ENCODE data around the gene ZNF277.
"Not testable (repeated sequence)": the region's sequence is repeated elsewhere in the genome, so short reads cannot be mapped to it uniquely, and the experiment has no call there.

Gene ZNF277

GRCh38 chr7:112298543-112299100 is 92.1 kb downstream of the ZNF277 start:
- DNase-seq, result no peak

DNA sequence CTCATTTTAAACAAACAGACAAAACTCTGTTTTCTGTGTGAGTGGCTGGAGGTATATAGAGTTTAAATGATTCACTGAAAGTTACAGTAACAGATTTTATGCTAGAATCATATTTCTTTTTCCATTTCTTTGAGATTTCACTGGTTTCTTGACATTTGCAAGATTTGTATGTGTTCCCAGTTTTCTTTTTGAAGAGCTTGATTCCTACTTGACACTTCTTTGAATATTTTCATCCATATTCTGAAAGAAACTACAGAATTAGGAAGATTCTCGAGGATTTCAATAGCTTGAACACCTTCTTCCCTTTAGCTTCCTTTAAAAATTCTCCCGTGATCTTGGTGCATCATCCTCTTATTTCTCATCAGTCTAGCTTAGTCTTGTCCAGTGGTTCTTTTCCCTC is 93.6 kb downstream of the ZNF277 start:
- no peak for DNase-seq

DNA sequence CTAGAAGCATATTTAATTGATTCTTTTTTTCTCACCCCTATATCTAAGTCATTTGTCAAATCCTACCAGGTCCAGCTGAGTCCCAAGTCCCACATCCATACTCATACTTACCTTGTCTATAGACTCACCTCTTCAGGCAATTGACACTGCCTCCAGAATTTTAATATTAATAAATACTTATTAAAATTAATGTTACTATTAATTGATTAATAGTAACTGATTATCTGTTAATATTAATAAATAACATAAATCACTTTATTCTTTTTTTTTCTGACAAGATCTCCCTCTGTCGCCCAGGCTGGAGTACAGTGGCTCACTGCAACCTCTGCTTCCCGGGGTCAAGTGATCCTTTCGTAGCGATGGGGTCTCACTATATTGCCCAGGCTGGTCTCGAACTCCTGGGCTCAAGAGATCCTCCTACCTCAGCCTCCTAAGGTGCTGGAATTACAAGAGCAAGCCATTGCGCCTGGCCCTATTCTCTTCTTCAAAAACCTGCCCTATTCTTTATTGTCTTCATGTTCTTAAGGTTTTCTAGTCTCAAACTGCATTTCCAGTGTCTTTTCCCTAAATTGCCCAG is 94.4 kb downstream of the ZNF277 start:
- no peak for DNase-seq

GRCh38 chr7:112302566-112302965 is 96.1 kb downstream of the ZNF277 start:
- DNase-seq, result no peak

DNA sequence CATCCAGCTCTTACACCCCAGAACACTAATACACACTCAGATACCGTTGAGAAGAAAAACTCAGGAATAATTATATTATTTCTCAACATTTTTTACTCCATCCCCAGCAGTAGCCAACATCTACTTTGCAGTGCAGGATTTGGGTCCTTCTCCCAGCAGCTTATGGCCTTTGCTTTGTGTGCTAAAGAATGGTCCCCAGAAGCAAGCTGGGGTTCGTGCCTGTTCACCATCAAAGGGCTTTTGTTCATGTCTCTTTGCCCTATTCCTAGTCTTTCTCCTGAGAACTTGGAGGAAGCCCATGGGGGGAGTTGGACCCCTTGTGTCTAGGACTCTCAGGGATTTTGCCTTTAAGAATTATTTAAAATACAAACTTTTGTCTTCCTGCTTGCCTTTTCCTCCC is 100.4 kb downstream of the ZNF277 start:
- DNase-seq, result no peak

GRCh38 chr7:112307506-112307905 is 101.0 kb downstream of the ZNF277 start:
- no peak for DNase-seq

- no peak for DNase-seq
Measured at GRCh38 chr7:112308974-112309373, 102.5 kb downstream of the ZNF277 start.

DNA sequence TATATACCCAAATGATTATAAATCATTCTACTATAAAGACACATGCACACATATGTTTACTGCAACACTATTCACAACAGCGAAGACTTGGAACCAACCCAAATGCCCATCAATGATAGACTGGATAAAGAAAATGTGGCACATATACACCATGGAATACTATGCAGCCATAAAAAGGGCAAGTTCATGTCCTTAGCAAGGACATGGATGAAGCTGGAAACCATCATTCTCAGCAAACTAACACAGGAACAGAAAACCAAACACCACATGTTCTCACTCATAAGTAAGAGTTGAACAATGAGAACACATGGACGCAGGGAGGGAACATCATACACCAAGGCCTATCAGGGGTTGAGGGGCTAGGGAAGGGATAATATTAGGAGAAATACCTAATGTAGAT is 110.3 kb downstream of the ZNF277 start:
- not testable (repeated sequence) for DNase-seq

DNA sequence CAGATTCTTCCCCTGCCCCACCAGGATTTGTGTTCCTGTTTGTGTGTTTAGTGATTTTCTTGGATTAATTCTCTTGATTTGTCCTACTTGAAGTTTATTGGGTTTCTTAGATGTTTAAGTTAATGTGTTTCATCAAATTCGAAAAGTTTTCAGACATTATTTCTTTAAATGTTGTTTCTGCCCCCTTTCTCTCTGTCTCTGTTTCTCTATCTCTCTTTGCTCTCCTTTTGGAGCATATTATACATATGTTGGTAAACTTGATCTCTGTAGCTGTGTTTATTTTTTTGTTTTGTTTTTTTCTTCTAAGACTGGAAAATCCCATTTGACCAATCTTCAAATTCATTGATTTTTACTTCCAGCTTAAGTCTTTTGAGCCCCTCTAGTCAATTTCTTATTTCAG is 115.6 kb downstream of the ZNF277 start:
- DNase-seq, result no peak

DNA sequence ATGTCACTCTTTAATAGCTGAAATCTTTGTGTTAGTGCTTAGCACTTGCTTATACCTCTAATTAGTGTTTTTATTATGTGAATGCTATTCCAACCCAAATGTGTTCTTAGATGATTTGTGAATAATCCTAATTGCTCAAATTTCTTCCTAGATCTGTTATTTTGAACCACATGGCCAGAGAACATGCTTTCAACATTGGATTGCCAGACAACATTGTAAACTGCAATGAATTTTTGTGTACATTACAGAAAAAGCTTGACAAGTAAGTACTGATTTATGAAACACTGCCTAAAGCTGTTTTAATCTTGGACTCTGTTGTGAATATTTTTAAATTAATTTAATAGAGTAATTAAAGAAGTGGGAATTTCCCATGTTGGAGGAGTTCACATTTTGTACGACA is 121.1 kb downstream of the ZNF277 start:
- no peak for DNase-seq

DNA sequence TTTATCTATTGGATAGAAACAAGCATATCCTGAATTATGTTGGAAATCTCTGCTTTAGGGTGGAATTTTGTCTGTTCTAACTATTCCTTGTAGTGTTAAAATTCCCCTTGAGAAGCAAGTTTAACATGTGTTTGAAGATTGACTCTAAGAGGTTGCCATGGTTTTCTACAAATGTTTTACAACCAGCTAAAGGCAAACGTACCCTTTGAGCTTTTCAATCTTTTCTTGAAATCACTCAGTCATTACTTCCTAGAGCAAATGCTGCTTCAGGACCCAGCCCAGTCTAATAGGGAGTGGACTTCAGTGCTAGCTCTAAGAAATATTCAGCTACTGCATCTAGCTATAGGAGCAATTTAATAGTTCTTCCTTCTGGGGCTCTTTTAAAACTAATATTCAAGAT is 125.0 kb downstream of the ZNF277 start:
- DNase-seq, result no peak

DNA sequence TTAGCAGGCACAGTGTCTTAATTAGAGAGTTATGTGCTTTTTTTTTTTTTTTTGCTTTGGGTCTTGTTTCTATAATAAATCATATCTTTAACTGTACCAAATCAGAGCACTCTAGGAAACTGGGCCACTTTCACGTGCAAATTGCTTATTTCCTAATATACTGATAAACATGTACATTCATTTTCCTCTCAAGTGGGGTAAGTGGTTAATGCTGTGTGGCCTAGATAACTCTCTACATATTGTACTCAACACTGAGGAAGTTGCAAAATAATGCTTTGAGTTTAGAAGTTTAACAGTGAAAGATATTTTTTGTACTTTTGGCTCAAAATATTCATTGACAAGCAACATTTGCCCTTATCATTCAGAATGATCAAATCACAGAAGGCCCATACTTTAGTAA is 127.9 kb downstream of the ZNF277 start:
- DNase-seq, result no peak

DNA sequence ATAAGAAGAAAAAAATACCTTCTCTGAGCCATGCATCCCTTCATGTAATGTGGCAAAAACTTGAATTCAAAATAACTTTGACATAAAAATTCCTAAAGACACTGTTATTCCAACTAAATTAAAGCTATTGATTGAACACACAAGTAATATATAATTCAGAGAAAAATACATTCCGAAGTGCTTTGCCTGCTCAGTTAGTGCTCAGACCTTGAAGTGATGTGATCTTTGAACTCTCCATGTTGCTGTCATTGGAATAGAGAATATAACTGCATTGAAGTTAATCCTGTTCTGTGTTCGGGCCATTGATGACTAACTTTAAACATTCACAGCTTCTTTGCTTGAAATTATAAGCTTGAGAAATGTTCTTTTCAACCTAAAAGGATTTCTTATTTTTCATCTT is 129.8 kb downstream of the ZNF277 start:
- no peak for DNase-seq

GRCh38 chr7:112336936-112337576 is 130.6 kb downstream of the ZNF277 start:
- no peak for DNase-seq

DNA sequence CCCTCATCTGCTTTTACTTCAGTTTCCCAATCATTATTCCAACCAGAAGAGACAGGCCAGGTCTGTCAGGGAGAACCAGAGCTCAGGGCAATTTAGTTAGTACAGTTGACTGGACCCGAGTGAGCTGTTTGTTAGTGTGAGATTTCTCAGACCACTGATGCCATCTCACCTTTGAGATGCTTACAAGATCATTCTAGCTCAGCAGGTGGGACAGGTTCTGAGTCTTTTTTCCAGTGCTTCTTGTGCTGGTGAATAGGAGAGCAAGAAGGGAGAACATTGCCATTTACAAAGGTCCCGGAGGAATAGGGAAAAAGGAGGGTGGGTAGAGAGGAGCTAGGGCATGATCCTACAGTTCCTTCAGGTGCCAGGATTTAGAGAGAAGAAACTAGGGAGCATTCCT is 131.4 kb downstream of the ZNF277 start:
- DNase-seq, result no peak

DNA sequence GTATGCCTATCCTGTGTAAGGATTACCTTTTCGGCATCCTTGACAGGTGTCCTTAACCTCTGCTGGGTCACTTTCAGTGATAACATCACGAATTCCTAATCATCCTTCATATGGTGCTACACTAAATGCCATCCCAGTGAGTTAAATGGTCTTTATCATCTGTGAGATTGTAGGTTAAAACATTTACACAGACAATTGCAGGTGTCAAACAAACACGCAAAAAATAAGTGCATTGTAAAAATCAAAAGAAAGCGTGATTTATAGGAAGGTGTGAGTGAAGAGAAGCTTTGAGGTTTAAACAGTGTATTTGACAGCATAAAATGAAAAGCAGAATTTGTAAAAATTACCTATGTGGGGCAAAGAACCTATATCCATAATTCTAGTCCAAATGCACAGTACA is 132.3 kb downstream of the ZNF277 start:
- DNase-seq, result no peak

DNA sequence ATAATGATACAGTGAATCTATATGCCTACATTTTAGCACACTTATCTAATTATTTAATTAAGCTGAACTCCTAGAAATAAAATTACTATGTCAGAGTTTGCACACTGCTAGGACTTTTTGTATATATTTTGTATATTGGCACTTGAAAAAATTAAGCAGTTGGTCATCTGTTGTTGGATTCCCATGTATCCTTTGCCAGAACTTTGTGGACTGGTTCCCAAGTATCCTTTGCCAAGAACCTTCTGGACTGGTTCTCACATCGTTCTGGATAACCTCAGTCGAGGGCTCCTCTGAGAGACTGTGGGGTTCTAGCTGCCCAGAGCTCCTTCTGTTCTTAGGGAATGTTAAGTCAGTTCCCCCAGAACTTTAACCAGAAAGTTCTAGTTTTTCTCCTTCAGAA is 135.0 kb downstream of the ZNF277 start:
- DNase-seq, result no peak

- DNase-seq, result no peak
Measured at GRCh38 chr7:112346381-112347060, 140.0 kb downstream of the ZNF277 start.

- DNase-seq, result no peak
Measured at GRCh38 chr7:112347088-112347487, 140.6 kb downstream of the ZNF277 start.

DNA sequence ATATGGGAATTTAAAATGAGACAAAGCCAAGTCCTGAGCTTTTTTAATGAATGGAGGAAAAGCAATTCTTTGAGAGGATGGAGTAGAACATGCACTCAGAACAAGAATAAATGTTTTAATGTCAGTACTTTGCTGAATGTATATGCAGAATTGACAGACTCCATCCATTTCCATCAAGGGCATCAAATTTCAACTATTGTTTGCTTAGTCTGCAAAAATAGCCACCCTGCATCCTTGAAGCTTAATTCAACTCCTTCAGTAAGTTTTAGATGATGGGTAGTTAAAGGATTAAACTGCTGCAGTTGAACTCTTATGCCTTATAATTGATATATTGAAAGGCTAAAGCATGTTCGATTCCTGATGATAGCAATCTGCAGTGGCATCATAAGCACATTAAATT is 144.1 kb downstream of the ZNF277 start:
- no peak for DNase-seq

DNA sequence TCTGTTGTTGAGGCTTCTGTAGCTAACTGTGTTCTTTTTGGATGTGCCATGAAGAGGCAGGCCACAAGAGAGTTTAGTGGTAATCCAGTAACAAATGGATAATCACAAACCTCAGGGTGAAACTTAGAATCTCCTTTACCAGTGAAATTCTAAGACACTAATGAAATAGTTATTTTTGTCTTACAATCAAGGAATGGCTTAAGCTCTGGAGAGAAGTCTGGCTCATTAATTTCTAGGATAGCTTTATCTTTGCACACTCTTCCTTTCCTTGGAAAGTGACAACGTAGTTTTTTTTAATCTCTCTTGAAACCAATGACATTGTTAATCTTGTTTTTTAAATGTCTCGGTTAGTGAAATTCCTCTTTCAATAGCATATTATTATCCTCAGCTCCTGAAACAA is 150.1 kb downstream of the ZNF277 start:
- DNase-seq, result no peak

- no peak for DNase-seq
Measured at GRCh38 chr7:112357136-112357535, 150.6 kb downstream of the ZNF277 start.

GRCh38 chr7:112358513-112358912 is 152.0 kb downstream of the ZNF277 start:
- no peak for DNase-seq

DNA sequence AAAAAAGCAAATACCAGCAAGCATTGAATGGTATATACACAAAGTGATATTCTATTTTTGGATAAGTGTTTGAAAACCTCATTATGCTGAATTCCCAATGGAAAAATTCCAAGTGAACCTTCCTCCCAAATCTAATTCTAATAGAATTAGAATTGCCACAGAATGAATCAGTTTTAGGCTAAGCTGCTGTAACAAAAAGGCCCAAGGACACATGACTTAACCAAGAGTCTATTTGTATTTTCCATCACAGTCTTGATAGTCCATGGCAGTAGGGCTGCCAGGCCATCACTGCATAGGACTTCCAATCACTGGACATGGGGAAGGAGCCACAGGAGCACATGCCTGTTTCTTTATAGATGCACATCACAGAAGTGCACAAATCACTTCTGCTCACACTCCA is 152.6 kb downstream of the ZNF277 start:
- DNase-seq, result no peak

Measured in bone marrow (tissue), 2 donors.